VCaP (cell line): ENCODE results near the gene NUDT12.

Source experiments
- H3K27ac ChIP-seq: fragments of 450-650 bp; 2 replicates; pipeline ENCODE4 v1.5.1; 2017
- CTCF ChIP-seq: fragments of 450-650 bp; conservative IDR thresholded peaks from 2 replicates; pipeline ENCODE4 v1.5.1; 2017; ENCODE audit warnings: mild to moderate bottlenecking, moderate library complexity

Gene NUDT12

GRCh38 chr5:103590221-103590620 lies 27.6 kb upstream of the NUDT12 start:
- TF ChIP-seq CTCF, result no peak
- no peak overlapping the region for H3K27ac ChIP-seq

GRCh38 chr5:103589776-103590175 lies 27.2 kb upstream of the NUDT12 start:
- no peak for TF ChIP-seq CTCF
- H3K27ac ChIP-seq, result no peak overlapping the region

- no peak overlapping the region for H3K27ac ChIP-seq
- TF ChIP-seq CTCF, result no peak
These were observed 26.8 kb upstream of the NUDT12 start for GRCh38 chr5:103589357-103589756.

GRCh38 chr5:103587185-103587748 lies 24.7 kb upstream of the NUDT12 start:
- peak; percentile 79 for TF ChIP-seq CTCF
- H3K27ac ChIP-seq, result no peak overlapping the region

GRCh38 chr5:103582364-103582763 lies 19.8 kb upstream of the NUDT12 start:
- peak; percentile 76 for TF ChIP-seq CTCF
- H3K27ac ChIP-seq, result no peak overlapping the region

- no peak for TF ChIP-seq CTCF
- no peak overlapping the region for H3K27ac ChIP-seq
These were observed 10.8 kb upstream of the NUDT12 start for GRCh38 chr5:103573411-103573810.

- TF ChIP-seq CTCF, result no peak
- H3K27ac ChIP-seq, result no peak overlapping the region
These were observed 9.9 kb upstream of the NUDT12 start for GRCh38 chr5:103572454-103572853.
